Measurements from ENCODE around the gene CASP3.
"Not testable (repeated sequence)": the region's sequence is repeated elsewhere in the genome, so short reads cannot be mapped to it uniquely, and the experiment has no call there.

CASP3 gene

GRCh38 chr4:184612074-184612473, 37.2 kb downstream of the CASP3 start:
- TF ChIP-seq EZH2phosphoT487 (IDR thresholded peaks at IDR 0.05; ENCODE audit: borderline replicate concordance, low read length), result no peak
- TF ChIP-seq CTCF (IDR thresholded peaks at IDR 0.05; ENCODE audit: low read depth, low read length, poor library complexity, severe bottlenecking), result no peak
- no peak overlapping the region for H3K4me2 ChIP-seq (ENCODE audit: low read length)
- no peaks in the 10 kb centered on the region for H3K9me2 ChIP-seq (replicated peaks; ENCODE audit: control insufficient read depth, low read length)
- peaks cover 7% of the 10 kb centered on the region; the same call in 1 of the 2 replicates for H3K9me3 ChIP-seq (ENCODE audit: control insufficient read depth, insufficient read depth, low read length)
- no peak overlapping the region for H3K4me3 ChIP-seq (ENCODE audit: low read length)
- H3K79me2 ChIP-seq (ENCODE audit: control insufficient read depth, low read length), result no peaks in the 10 kb centered on the region
- no peaks in the 10 kb centered on the region for H3K36me3 ChIP-seq (ENCODE audit: control insufficient read depth, low read length)
- no peaks in the 10 kb centered on the region for H4K20me1 ChIP-seq (ENCODE audit: control insufficient read depth, insufficient read depth, low read depth, low read length)
- H3F3A ChIP-seq (ENCODE audit: control insufficient read depth, insufficient read depth), result no peaks in the 10 kb centered on the region
- no peak overlapping the region for H3K27ac ChIP-seq (ENCODE audit: low read depth, low read length)
- H3K27me3 ChIP-seq (ENCODE audit: control insufficient read depth, low read length), result no peaks in the 10 kb centered on the region
- H3K4me1 ChIP-seq (ENCODE audit: control insufficient read depth, low read length), result peaks cover 4% of the 10 kb centered on the region

GRCh38 chr4:184607429-184607828, 41.8 kb downstream of the CASP3 start:
- not testable (repeated sequence) for H3K4me3 ChIP-seq (ENCODE audit: low read length); H3K9me2 ChIP-seq (replicated peaks; ENCODE audit: control insufficient read depth, low read length); H3K36me3 ChIP-seq (ENCODE audit: control insufficient read depth, low read length); H3K79me2 ChIP-seq (ENCODE audit: control insufficient read depth, low read length); H3K9me3 ChIP-seq (ENCODE audit: control insufficient read depth, insufficient read depth, low read length); H3K4me2 ChIP-seq (ENCODE audit: low read length); H4K20me1 ChIP-seq (ENCODE audit: control insufficient read depth, insufficient read depth, low read depth, low read length); H3F3A ChIP-seq (ENCODE audit: control insufficient read depth, insufficient read depth); H3K27me3 ChIP-seq (ENCODE audit: control insufficient read depth, low read length); H3K4me1 ChIP-seq (ENCODE audit: control insufficient read depth, low read length); H3K27ac ChIP-seq (ENCODE audit: low read depth, low read length)

GRCh38 chr4:184602857-184603256, 46.4 kb downstream of the CASP3 start:
- not testable (repeated sequence) for H3K4me1 ChIP-seq (ENCODE audit: control insufficient read depth, low read length); H3K4me2 ChIP-seq (ENCODE audit: low read length); H3K9me2 ChIP-seq (replicated peaks; ENCODE audit: control insufficient read depth, low read length); H3K27ac ChIP-seq (ENCODE audit: low read depth, low read length); H3K79me2 ChIP-seq (ENCODE audit: control insufficient read depth, low read length); H3K9me3 ChIP-seq (ENCODE audit: control insufficient read depth, insufficient read depth, low read length); H3K27me3 ChIP-seq (ENCODE audit: control insufficient read depth, low read length); H3F3A ChIP-seq (ENCODE audit: control insufficient read depth, insufficient read depth); H3K36me3 ChIP-seq (ENCODE audit: control insufficient read depth, low read length); H3K4me3 ChIP-seq (ENCODE audit: low read length); H4K20me1 ChIP-seq (ENCODE audit: control insufficient read depth, insufficient read depth, low read depth, low read length)

GRCh38 chr4:184600982-184601381, 48.3 kb downstream of the CASP3 start:
- not testable (repeated sequence) for H3K27ac ChIP-seq (ENCODE audit: low read depth, low read length); H3K9me2 ChIP-seq (replicated peaks; ENCODE audit: control insufficient read depth, low read length); H3K27me3 ChIP-seq (ENCODE audit: control insufficient read depth, low read length); H3K4me1 ChIP-seq (ENCODE audit: control insufficient read depth, low read length); H3K4me3 ChIP-seq (ENCODE audit: low read length); H3K4me2 ChIP-seq (ENCODE audit: low read length); H3F3A ChIP-seq (ENCODE audit: control insufficient read depth, insufficient read depth); H3K79me2 ChIP-seq (ENCODE audit: control insufficient read depth, low read length); H4K20me1 ChIP-seq (ENCODE audit: control insufficient read depth, insufficient read depth, low read depth, low read length); H3K9me3 ChIP-seq (ENCODE audit: control insufficient read depth, insufficient read depth, low read length); H3K36me3 ChIP-seq (ENCODE audit: control insufficient read depth, low read length)

- Histone ChIP-seq H3K9me2 (replicated peaks; ENCODE audit: control insufficient read depth, low read length) (no peaks in the 10 kb centered on the region), H3K9me3 (ENCODE audit: control insufficient read depth, insufficient read depth, low read length) (no peaks in the 10 kb centered on the region), H3K4me3 (ENCODE audit: low read length) (no peak overlapping the region), H3F3A (ENCODE audit: control insufficient read depth, insufficient read depth) (no peaks in the 10 kb centered on the region), H3K36me3 (ENCODE audit: control insufficient read depth, low read length) (no peaks in the 10 kb centered on the region), H3K4me1 (ENCODE audit: control insufficient read depth, low read length) (no peaks in the 10 kb centered on the region), H3K27ac (ENCODE audit: low read depth, low read length) (no peak overlapping the region), H3K4me2 (ENCODE audit: low read length) (no peak overlapping the region), H3K79me2 (ENCODE audit: control insufficient read depth, low read length) (no peaks in the 10 kb centered on the region), H4K20me1 (ENCODE audit: control insufficient read depth, insufficient read depth, low read depth, low read length) (no peaks in the 10 kb centered on the region), H3K27me3 (ENCODE audit: control insufficient read depth, low read length) (no peaks in the 10 kb centered on the region)
- no peak for TF ChIP-seq CTCF (IDR thresholded peaks at IDR 0.05; ENCODE audit: low read depth, low read length, poor library complexity, severe bottlenecking)
- TF ChIP-seq EZH2phosphoT487 (IDR thresholded peaks at IDR 0.05; ENCODE audit: borderline replicate concordance, low read length), result no peak
Measured at GRCh38 chr4:184599492-184600135, 49.6 kb downstream of the CASP3 start.
